ENCODE data around the gene ALDH3B1.

The ALDH3B1 gene

GRCh38 chr11:68047437-68048290, 37.5 kb downstream of the ALDH3B1 start:
- no peak for DNase-seq

- no peak for DNase-seq
Observed at GRCh38 chr11:68048681-68049508, 38.8 kb downstream of the ALDH3B1 start.

- DNase-seq, result no peak
Observed at GRCh38 chr11:68049509-68050370, 39.6 kb downstream of the ALDH3B1 start.

GRCh38 chr11:68050371-68050841, 40.3 kb downstream of the ALDH3B1 start:
- DNase-seq, result no peak

- DNase-seq, result no peak
Observed at GRCh38 chr11:68051191-68052136, 41.3 kb downstream of the ALDH3B1 start.

- no peak for DNase-seq
Observed at GRCh38 chr11:68052137-68052873, 42.2 kb downstream of the ALDH3B1 start.

- no peak for DNase-seq
Observed at GRCh38 chr11:68053117-68053516, 43.0 kb downstream of the ALDH3B1 start.

GRCh38 chr11:68053981-68054812, 44.1 kb downstream of the ALDH3B1 start:
- DNase-seq, result no peak

GRCh38 chr11:68056317-68057285, 46.5 kb downstream of the ALDH3B1 start:
- no peak for DNase-seq

GRCh38 chr11:68057807-68058206, 47.7 kb downstream of the ALDH3B1 start:
- DNase-seq, result no peak

- DNase-seq, result no peak
Observed at GRCh38 chr11:68061508-68061907, 51.4 kb downstream of the ALDH3B1 start.

GRCh38 chr11:68064926-68065325, 54.8 kb downstream of the ALDH3B1 start:
- DNase-seq, result no peak

GRCh38 chr11:68065841-68066240, 55.7 kb downstream of the ALDH3B1 start:
- DNase-seq, result no peak

- DNase-seq, result no peak
Observed at GRCh38 chr11:68066742-68067141, 56.6 kb downstream of the ALDH3B1 start.

GRCh38 chr11:68067991-68068390, 57.9 kb downstream of the ALDH3B1 start:
- DNase-seq, result no peak

- no peak for DNase-seq
Observed at GRCh38 chr11:68071281-68072048, 61.3 kb downstream of the ALDH3B1 start.

- DNase-seq, result no peak
Observed at GRCh38 chr11:68074584-68075352, 64.6 kb downstream of the ALDH3B1 start.
